ENCODE data around the gene SOD1. TPM values are rescaled to one million over a fixed set of nuclear protein-coding genes. Genes with fewer than 3 reads are reported as not detected.

Gene SOD1
- total RNA-seq, 1 experiment from 2014 or later, result 227 TPM

DNA sequence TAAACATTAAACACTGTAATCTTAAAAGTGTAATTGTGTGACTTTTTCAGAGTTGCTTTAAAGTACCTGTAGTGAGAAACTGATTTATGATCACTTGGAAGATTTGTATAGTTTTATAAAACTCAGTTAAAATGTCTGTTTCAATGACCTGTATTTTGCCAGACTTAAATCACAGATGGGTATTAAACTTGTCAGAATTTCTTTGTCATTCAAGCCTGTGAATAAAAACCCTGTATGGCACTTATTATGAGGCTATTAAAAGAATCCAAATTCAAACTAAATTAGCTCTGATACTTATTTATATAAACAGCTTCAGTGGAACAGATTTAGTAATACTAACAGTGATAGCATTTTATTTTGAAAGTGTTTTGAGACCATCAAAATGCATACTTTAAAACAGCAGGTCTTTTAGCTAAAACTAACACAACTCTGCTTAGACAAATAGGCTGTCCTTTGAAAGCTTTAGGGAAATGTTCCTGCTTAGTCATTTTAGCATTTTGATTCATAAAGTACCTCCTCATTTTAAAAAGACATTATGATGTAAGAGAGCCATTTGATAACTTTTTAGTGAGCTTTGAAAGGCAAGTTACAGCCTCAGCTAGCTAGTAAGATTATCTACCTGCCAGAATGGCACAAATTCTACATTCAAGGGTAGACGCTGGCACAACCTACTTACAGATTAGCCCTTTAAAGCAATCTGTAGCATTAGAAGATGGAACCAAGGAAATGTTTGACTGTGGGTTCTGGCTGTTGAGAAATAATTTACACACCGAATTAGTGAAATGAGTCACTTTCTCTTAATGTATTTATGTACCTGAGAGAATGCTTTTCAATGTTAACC is 9.4 kb downstream of the SOD1 start:
- no peaks in the 10 kb centered on the region for H3K9me3 Mint-ChIP-seq (ENCODE audit: unreplicated experiment)
- H3K4me1 ChIP-seq, result no peaks in the 10 kb centered on the region; the same call in 1 of the 2 replicates
- TF ChIP-seq, protein P1, sequence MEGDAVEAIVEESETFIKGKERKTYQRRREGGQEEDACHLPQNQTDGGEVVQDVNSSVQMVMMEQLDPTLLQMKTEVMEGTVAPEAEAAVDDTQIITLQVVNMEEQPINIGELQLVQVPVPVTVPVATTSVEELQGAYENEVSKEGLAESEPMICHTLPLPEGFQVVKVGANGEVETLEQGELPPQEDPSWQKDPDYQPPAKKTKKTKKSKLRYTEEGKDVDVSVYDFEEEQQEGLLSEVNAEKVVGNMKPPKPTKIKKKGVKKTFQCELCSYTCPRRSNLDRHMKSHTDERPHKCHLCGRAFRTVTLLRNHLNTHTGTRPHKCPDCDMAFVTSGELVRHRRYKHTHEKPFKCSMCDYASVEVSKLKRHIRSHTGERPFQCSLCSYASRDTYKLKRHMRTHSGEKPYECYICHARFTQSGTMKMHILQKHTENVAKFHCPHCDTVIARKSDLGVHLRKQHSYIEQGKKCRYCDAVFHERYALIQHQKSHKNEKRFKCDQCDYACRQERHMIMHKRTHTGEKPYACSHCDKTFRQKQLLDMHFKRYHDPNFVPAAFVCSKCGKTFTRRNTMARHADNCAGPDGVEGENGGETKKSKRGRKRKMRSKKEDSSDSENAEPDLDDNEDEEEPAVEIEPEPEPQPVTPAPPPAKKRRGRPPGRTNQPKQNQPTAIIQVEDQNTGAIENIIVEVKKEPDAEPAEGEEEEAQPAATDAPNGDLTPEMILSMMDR (IDR thresholded peaks at IDR 0.05; ENCODE audit: insufficient read depth in 1 of 2, low read depth in 1 of 2, low read length in 1 of 2, severe bottlenecking in 1 of 2, unreplicated experiment in 1 of 2), result no peak
- CTCF ChIA-PET, result no interaction called here
- POLR2A ChIA-PET, result no interaction called here
- peaks cover 6% of the 10 kb centered on the region for H3K4me1 Mint-ChIP-seq (ENCODE audit: low read depth, unreplicated experiment)
- H3K36me3 Mint-ChIP-seq (ENCODE audit: insufficient read depth, unreplicated experiment), result peaks cover 87% of the 10 kb centered on the region
- no TSS peak for BruUV-seq (replicated peaks)
- intact Hi-C loops (cut with micrococcal nuclease; ENCODE audit: unreplicated experiment), result no loop called here
- H3K27ac Mint-ChIP-seq (ENCODE audit: unreplicated experiment), result no peak overlapping the region
- H3K27me3 Mint-ChIP-seq (ENCODE audit: insufficient read depth, unreplicated experiment), result no peaks in the 10 kb centered on the region
- H3K4me3 ChIP-seq (ENCODE audit: low read depth, low read length), result no peak overlapping the region
- no peaks in the 10 kb centered on the region for H3K27me3 ChIP-seq (replicated peaks; ENCODE audit: control insufficient read depth, insufficient read depth, low read length)
- no peak for DNase-seq
- H3K9me3 ChIP-seq, result no peaks in the 10 kb centered on the region
- H3K4me3 Mint-ChIP-seq (ENCODE audit: unreplicated experiment), result no peak overlapping the region
- peaks cover 4% of the 10 kb centered on the region; the same call in 1 of the 2 replicates for H3K36me3 ChIP-seq (ENCODE audit: control insufficient read depth, insufficient read depth, low read length)

DNA sequence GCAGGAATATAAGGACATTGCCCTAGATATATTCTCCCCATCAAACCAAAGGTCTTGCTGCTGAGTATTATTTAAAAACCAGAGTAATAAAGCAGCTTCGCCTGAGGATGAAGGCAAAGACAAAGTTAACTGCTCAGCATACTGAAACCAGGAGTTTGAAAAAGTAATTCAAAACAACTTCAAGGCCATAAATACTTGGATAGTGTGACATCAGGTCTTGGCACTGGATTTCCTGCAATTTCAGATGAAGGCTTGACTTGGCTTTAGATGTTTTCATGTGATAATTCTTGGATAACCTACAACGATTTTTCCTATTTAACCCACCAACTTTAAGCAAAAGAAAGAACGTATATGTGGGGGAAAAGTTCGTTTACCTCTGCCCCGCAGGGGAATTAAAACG is 10.6 kb downstream of the SOD1 start:
- CTCF ChIA-PET, result no interaction called here
- Mint-ChIP-seq H3K27ac (ENCODE audit: unreplicated experiment) (peak overlapping the region; percentile 48), H3K4me3 (ENCODE audit: unreplicated experiment) (no peak overlapping the region), H3K27me3 (ENCODE audit: insufficient read depth, unreplicated experiment) (no peaks in the 10 kb centered on the region), H3K36me3 (ENCODE audit: insufficient read depth, unreplicated experiment) (peaks cover 75% of the 10 kb centered on the region), H3K9me3 (ENCODE audit: unreplicated experiment) (no peaks in the 10 kb centered on the region), H3K4me1 (ENCODE audit: low read depth, unreplicated experiment) (peaks cover 6% of the 10 kb centered on the region)
- no peak for DNase-seq
- no peaks in the 10 kb centered on the region for H3K27me3 ChIP-seq (replicated peaks; ENCODE audit: control insufficient read depth, insufficient read depth, low read length)
- intact Hi-C loops (cut with micrococcal nuclease; ENCODE audit: unreplicated experiment), result no loop called here
- POLR2A ChIA-PET, result no interaction called here
- no peaks in the 10 kb centered on the region; the same call in 1 of the 2 replicates for H3K4me1 ChIP-seq
- TF ChIP-seq, protein P1 (IDR thresholded peaks at IDR 0.05; ENCODE audit: insufficient read depth in 1 of 2, low read depth in 1 of 2, low read length in 1 of 2, severe bottlenecking in 1 of 2, unreplicated experiment in 1 of 2), result no peak
- no peaks in the 10 kb centered on the region for H3K9me3 ChIP-seq
- BruUV-seq (replicated peaks), result no TSS peak
- H3K4me3 ChIP-seq (ENCODE audit: low read depth, low read length), result no peak overlapping the region
- H3K36me3 ChIP-seq (ENCODE audit: control insufficient read depth, insufficient read depth, low read length), result peaks cover 4% of the 10 kb centered on the region; the same call in 1 of the 2 replicates

DNA sequence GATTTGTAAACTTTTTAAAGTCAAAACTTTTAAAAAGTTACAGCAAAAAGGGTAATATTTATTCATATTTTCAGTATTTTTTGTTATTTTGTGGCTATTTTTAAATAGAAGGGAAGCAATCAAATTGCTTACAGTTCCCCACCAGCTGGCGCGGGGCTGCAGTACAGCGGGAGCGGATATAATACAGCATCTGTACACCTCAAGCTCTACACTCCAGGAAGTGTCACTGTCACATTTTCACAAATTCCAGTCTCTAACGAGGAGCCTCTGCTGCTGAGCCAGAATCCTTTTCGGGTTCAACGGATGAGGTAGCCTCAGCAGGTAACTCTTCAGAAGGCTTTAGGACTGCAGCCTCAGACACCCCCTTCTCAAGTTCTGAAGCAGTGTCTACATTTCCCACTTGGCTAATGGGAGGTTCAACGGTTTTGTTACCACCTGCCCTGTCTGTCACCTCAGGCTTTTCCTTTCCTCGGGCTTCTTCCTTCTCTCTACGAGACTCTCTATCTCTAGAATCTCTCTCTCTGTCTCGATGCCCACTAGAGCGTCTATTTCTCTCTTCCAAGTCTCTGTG is 11.7 kb downstream of the SOD1 start:
- no peaks in the 10 kb centered on the region for H3K27me3 Mint-ChIP-seq (ENCODE audit: insufficient read depth, unreplicated experiment)
- BruUV-seq (replicated peaks), result TSS peak; percentile 71
- TF ChIP-seq, protein P1 (IDR thresholded peaks at IDR 0.05; ENCODE audit: insufficient read depth in 1 of 2, low read depth in 1 of 2, low read length in 1 of 2, severe bottlenecking in 1 of 2, unreplicated experiment in 1 of 2), result no peak
- POLR2A ChIA-PET, result no interaction called here
- Histone ChIP-seq H3K9me3 (no peaks in the 10 kb centered on the region), H3K27me3 (replicated peaks; ENCODE audit: control insufficient read depth, insufficient read depth, low read length) (no peaks in the 10 kb centered on the region), H3K36me3 (ENCODE audit: control insufficient read depth, insufficient read depth, low read length) (peaks cover 4% of the 10 kb centered on the region; the same call in 1 of the 2 replicates), H3K4me3 (ENCODE audit: low read depth, low read length) (no peak overlapping the region), H3K4me1 (no peaks in the 10 kb centered on the region; the same call in 1 of the 2 replicates)
- no peaks in the 10 kb centered on the region for H3K9me3 Mint-ChIP-seq (ENCODE audit: unreplicated experiment)
- no peak for DNase-seq
- H3K36me3 Mint-ChIP-seq (ENCODE audit: insufficient read depth, unreplicated experiment), result peaks cover 63% of the 10 kb centered on the region
- no peak overlapping the region for H3K27ac Mint-ChIP-seq (ENCODE audit: unreplicated experiment)
- intact Hi-C loops (cut with micrococcal nuclease; ENCODE audit: unreplicated experiment), result no loop called here
- CTCF ChIA-PET, result no interaction called here
- peaks cover 6% of the 10 kb centered on the region for H3K4me1 Mint-ChIP-seq (ENCODE audit: low read depth, unreplicated experiment)
- H3K4me3 Mint-ChIP-seq (ENCODE audit: unreplicated experiment), result peak overlapping the region; percentile 29

Measured in Caco-2 (cell line).